GM12878 (cell line): ENCODE measurements around the gene CST2. TPM values are rescaled to one million over a fixed set of nuclear protein-coding genes. Genes with fewer than 3 reads are reported as not detected.

Experiments
- ATAC-seq: fragments of 200-7000 bp; cut with Tn5 transposase; 3 replicates; pipeline ENCODE4 v1.9.1; 2020; ENCODE audit warnings: mild to moderate bottlenecking, moderate library complexity
- BruUV-seq: library from RNA; stranded (reverse); fragments of 400-500 nt; replicated peaks from 2 replicates; lab custom pipeline; 2021; lab: Mats Ljungman, UMichigan
- CTCF ChIA-PET: fragments of 300-600 bp; sonication (Branson Sonifier 250); formaldehyde crosslinking; extraction: SDS; loops from one replicate; lab custom pipeline; 2021; ENCODE audit warnings: inconsistent platforms; lab: Yijun Ruan, JAX
- POLR2A ChIA-PET: fragments of 350-600 bp; formaldehyde crosslinking; extraction: SDS; loops from one replicate; lab custom pipeline; 2021; ENCODE audit warnings: inconsistent platforms; lab: Charles Lee
- RAD21 ChIA-PET: fragments of 300-600 bp; sonication (Branson Sonifier 250); formaldehyde crosslinking; loops from one replicate; lab custom pipeline; 2023; ENCODE audit warnings: antibody characterized with exemption; ENCODE audit not compliant: unreplicated experiment; lab: Charles Lee
- SMC1A ChIA-PET: fragments of 300-600 bp; sonication (Branson Sonifier 250); formaldehyde crosslinking; loops from one replicate; lab custom pipeline; 2023; ENCODE audit not compliant: unreplicated experiment, uncharacterized antibody; lab: Charles Lee
- DNase-seq: peaks from one replicate; pipeline ENCODE4 v3.0.0-alpha.2; 2011; ENCODE audit warnings: low read depth, low spot score
- FAIRE-seq: peaks from 3 replicates; lab custom pipeline; 2011; peaks lifted over from hg19 to GRCh38; lab: Jason Lieb, UNC
- H2AFZ ChIP-seq: 2 replicates; pipeline ENCODE4 v1.6.0; 2011; ENCODE audit warnings: low read depth, low read length, control low read depth; ENCODE audit not compliant: control insufficient read depth
- H3K27ac ChIP-seq: 2 replicates; pipeline ENCODE4 v1.5.1; 2011; ENCODE audit warnings: control low read depth; ENCODE audit not compliant: control insufficient read depth, insufficient read depth
- H3K27me3 ChIP-seq, 2 experiments: replicated peaks in 1 of 2; 2 replicates each; pipeline versions ENCODE4 v1.6.0 to v1.6.1; 2011; ENCODE audit warnings: low read length in 1 of 2; ENCODE audit not compliant: control insufficient read depth in 2 of 2, insufficient read depth in 2 of 2
- H3K36me3 ChIP-seq, 2 experiments: 2 replicates each; pipeline ENCODE4 v1.5.1; 2011; ENCODE audit warnings: low read length in 1 of 2; ENCODE audit not compliant: control insufficient read depth in 2 of 2, insufficient read depth in 2 of 2
- H3K4me1 ChIP-seq: 2 replicates; pipeline ENCODE4 v1.6.1; 2011; ENCODE audit warnings: mild to moderate bottlenecking, low read length, moderate library complexity, mixed read lengths; ENCODE audit not compliant: control insufficient read depth, insufficient read depth
- H3K4me2 ChIP-seq: 2 replicates; pipeline ENCODE4 v1.6.0; 2011; ENCODE audit warnings: control low read depth; ENCODE audit not compliant: control insufficient read depth, insufficient read depth
- H3K4me3 ChIP-seq: fragments of 200-600 bp; sonication (generic); 2 replicates; pipeline ENCODE4 v1.5.1; 2016
- H3K79me2 ChIP-seq: 2 replicates; pipeline ENCODE4 v1.6.0; 2011; ENCODE audit warnings: low read length; ENCODE audit not compliant: control insufficient read depth, insufficient read depth
- H3K9ac ChIP-seq: 2 replicates; pipeline ENCODE4 v1.8.0; 2011; ENCODE audit warnings: low read length, control low read depth, mixed read lengths; ENCODE audit not compliant: control insufficient read depth, insufficient read depth
- H3K9me3 ChIP-seq: replicated peaks from 3 replicates; pipeline ENCODE4 v1.5.1; 2011; ENCODE audit warnings: mild to moderate bottlenecking, low read length; ENCODE audit not compliant: control insufficient read depth, insufficient read depth
- H4K20me1 ChIP-seq: 2 replicates; pipeline ENCODE4 v1.6.0; 2011; ENCODE audit not compliant: control insufficient read depth, insufficient read depth
- ATF2 ChIP-seq: IDR thresholded peaks from 2 replicates; pipeline ENCODE4 v1.6.1; 2012; ENCODE audit warnings: low read length, inconsistent platforms
- BCLAF1 ChIP-seq: fragments of 450-650 bp; IDR thresholded peaks from 2 replicates; pipeline ENCODE4 v1.6.1; 2017; ENCODE audit warnings: antibody characterized with exemption, mild to moderate bottlenecking, moderate library complexity
- BHLHE40 ChIP-seq, 2 experiments: fragments of 450-650 bp in 1 of 2; IDR thresholded peaks; 2 replicates each; pipeline ENCODE4 v1.6.1; 2011 to 2017; ENCODE audit warnings: low read depth in 2 of 2, borderline replicate concordance in 1 of 2, improper control_type of control experiment in 1 of 2, low read length in 1 of 2, mild to moderate bottlenecking in 1 of 2
- CREM ChIP-seq: IDR thresholded peaks from 2 replicates; pipeline ENCODE4 v1.6.1; 2014; ENCODE audit warnings: antibody characterized with exemption, low read depth
- MAX ChIP-seq: IDR thresholded peaks from 2 replicates; pipeline ENCODE4 v1.6.1; 2012; ENCODE audit warnings: low read depth, low read length, improper control_type of control experiment
- MTA2 ChIP-seq: fragments of 450-650 bp; IDR thresholded peaks from 2 replicates; pipeline ENCODE4 v1.6.1; 2016; ENCODE audit warnings: low read depth, mild to moderate bottlenecking, moderate library complexity
- POLR2AphosphoS2 ChIP-seq: IDR thresholded peaks from 2 replicates; pipeline ENCODE4 v1.6.1; 2011; ENCODE audit warnings: low read depth, mild to moderate bottlenecking, low read length, improper control_type of control experiment, moderate library complexity
- TCF7 ChIP-seq: IDR thresholded peaks from 2 replicates; pipeline ENCODE4 v1.6.1; 2014; ENCODE audit warnings: antibody characterized with exemption, borderline replicate concordance
- ZNF592 ChIP-seq: fragments of 450-650 bp; IDR thresholded peaks from 2 replicates; pipeline ENCODE4 v1.6.1; 2017; ENCODE audit warnings: mild to moderate bottlenecking, moderate library complexity
- WGBS: methylation state at CpG from one replicate; pipeline ENCODE4 v1.1.6; 2016; ENCODE audit warnings: low lambda C conversion rate; ENCODE audit not compliant: insufficient replicate concordance, insufficient coverage; ENCODE audit errors: missing lambda C conversion rate; 5-methylcytosine and 5-hydroxymethylcytosine counted together
- in situ Hi-C: fragments of 300-500 bp; cut with MboI; formaldehyde crosslinking; loops from 9 replicates; pipeline ENCODE4 v1.14.3; 2018; ENCODE audit warnings: mixed read lengths
- intact Hi-C: fragments of 100-400 bp; cut with micrococcal nuclease; formaldehyde crosslinking; loops from one replicate; pipeline ENCODE4 v1.14.2; 2022; ENCODE audit not compliant: unreplicated experiment
- polyA plus RNA-seq, 11 experiments: library from polyadenylated mRNA; depleted of rRNA in 4 of 11; unstranded in 6 of 11; stranded (reverse) in 5 of 11; fragments of >200 nt; fragmentation: Nextera tagmentation in 4 of 11; fragmentation: Illumina TruSeq in 1 of 11; extraction: Ambion mirVana in 4 of 11; extraction: Trizol in 1 of 11; gene quantifications; 1 replicate in 1 of 11; 2 replicates in 10 of 11; pipeline versions ENCODE4 v1.2.1 to v1.2.3, GENCODE V29; 2011 to 2016; ENCODE audit warnings: inconsistent platforms in 2 of 11, missing spikeins in 2 of 11, low read depth in 1 of 11
- total RNA-seq, 4 experiments: library from RNA; depleted of rRNA in 3 of 4; stranded (reverse); fragments of >200 nt in 3 of 4; fragmentation: Illumina TruSeq in 1 of 4; extraction: Trizol in 1 of 4; gene quantifications; 2 replicates each; pipeline versions ENCODE4 v1.2.1 to v1.2.3, GENCODE V29; 2013 to 2021
- TF ChIP-seq, protein P1 (sequence below): IDR thresholded peaks from 2 replicates; pipeline ENCODE4 v1.6.1; 2011; ENCODE audit warnings: borderline replicate concordance, low read depth, mild to moderate bottlenecking, moderate library complexity, mixed read lengths, low read length; ENCODE audit not compliant: insufficient read depth; ENCODE audit errors: extremely low read length

Gene CST2
- total and polyA plus RNA-seq, 10 of the 15 experiments (the other 5 are each of a cell fraction or from before 2014, with no cell fraction given): not detected

- no peak for TF ChIP-seq ZNF592
Observed at GRCh38 chr20:23875606-23876237, 49.2 kb upstream of the CST2 start (continued).

DNA sequence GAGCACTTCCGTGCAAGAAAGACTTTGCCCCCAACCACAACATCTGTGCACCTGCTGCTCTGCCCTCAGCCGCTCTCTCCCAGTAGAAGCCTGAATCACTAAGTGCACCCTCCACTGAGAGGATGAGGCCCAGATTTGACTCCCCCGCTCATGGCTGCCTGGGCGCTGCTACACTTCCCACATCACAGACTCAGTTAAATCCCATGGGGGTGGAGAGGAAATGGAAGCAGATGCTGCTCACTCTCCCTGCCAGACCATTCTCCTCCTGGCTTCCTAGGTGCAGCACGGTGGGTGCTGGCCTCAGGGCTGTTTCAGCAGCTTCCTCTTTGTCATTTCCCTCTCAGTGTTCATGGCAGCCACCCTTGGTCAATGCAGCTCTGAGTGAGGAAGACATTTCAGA, 48.2 kb upstream of the CST2 start:
- intact Hi-C loops: no loop called here
- BruUV-seq: no TSS peak
- no peak overlapping the region for H2AFZ ChIP-seq
- TF ChIP-seq MAX (no peak), MTA2 (no peak), ATF2 (no peak), BCLAF1 (no peak), BHLHE40 (IDR thresholded peaks at IDR 0.05; ENCODE audit: borderline replicate concordance in 1 of 2, low read depth in 2 of 2, low read length in 1 of 2) (no peak), CREM (no peak), POLR2AphosphoS2 (no peak), TCF7 (no peak)
- TF ChIP-seq, protein P1, sequence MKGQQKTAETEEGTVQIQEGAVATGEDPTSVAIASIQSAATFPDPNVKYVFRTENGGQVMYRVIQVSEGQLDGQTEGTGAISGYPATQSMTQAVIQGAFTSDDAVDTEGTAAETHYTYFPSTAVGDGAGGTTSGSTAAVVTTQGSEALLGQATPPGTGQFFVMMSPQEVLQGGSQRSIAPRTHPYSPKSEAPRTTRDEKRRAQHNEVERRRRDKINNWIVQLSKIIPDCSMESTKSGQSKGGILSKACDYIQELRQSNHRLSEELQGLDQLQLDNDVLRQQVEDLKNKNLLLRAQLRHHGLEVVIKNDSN: no peak
- in situ Hi-C loops: no loop called here
- H3K4me3 ChIP-seq: no peak overlapping the region
- CTCF ChIA-PET: no interaction called here
- DNase-seq (no peak), FAIRE-seq (no peak), ATAC-seq (no peak; the same call in 1 of the 3 replicates)
- H3K4me1 ChIP-seq: no peaks in the 10 kb centered on the region
- no peak overlapping the region for H3K4me2 ChIP-seq
- H3K9me3 ChIP-seq: no peaks in the 10 kb centered on the region
- 2% methylated on average over 5 of the region's 5 CpGs for WGBS
- H4K20me1 ChIP-seq: no peaks in the 10 kb centered on the region
- no peak overlapping the region for H3K9ac ChIP-seq
- SMC1A ChIA-PET: no interaction called here
- POLR2A ChIA-PET: no interaction called here
- H3K36me3 ChIP-seq: no peaks in the 10 kb centered on the region
- RAD21 ChIA-PET: no interaction called here
- H3K27me3 ChIP-seq: peaks cover 2 to 3% of the 10 kb centered on the region in 2 experiments; a peak in 3 of 4 replicates
- H3K27ac ChIP-seq: no peak overlapping the region
- H3K79me2 ChIP-seq: no peaks in the 10 kb centered on the region
